Stomach smooth muscle (tissue), 2 donors: ENCODE results near the gene PRX.
A peak's percentile ranks its signal among the peaks of the same experiment; 100 is the strongest.

Experiments used
- H3K27ac ChIP-seq: one replicate; pipeline ENCODE4 v1.7.0; 2013; ENCODE audit warnings: mild to moderate bottlenecking, low read length, inconsistent platforms
- H3K27me3 ChIP-seq, 2 donors: one replicate each; pipeline ENCODE4 v1.7.0; 2013; ENCODE audit warnings: low read length in 2 of 2; ENCODE audit not compliant: insufficient read depth in 2 of 2, control insufficient read depth in 1 of 2
- H3K36me3 ChIP-seq, 2 donors: one replicate each; pipeline ENCODE4 v1.7.0; 2013; ENCODE audit warnings: low read length in 2 of 2; ENCODE audit not compliant: control insufficient read depth in 2 of 2, insufficient read depth in 2 of 2
- H3K4me1 ChIP-seq: one replicate; pipeline ENCODE4 v1.7.0; 2013; ENCODE audit warnings: low read length; ENCODE audit not compliant: control insufficient read depth, insufficient read depth
- H3K4me3 ChIP-seq, 2 donors: one replicate each; pipeline ENCODE4 v1.7.0; 2013; ENCODE audit warnings: low read length in 2 of 2
- H3K9ac ChIP-seq, 2 donors: one replicate each; pipeline ENCODE4 v1.7.0; 2013; ENCODE audit warnings: low read length in 2 of 2, mild to moderate bottlenecking in 1 of 2
- H3K9me3 ChIP-seq, 2 donors: one replicate each; pipeline ENCODE4 v1.7.0; 2013; ENCODE audit warnings: low read length in 2 of 2; ENCODE audit not compliant: control insufficient read depth in 2 of 2
- donor health status: healthy.
- donor health status: Pancreatic carcinoma.

Gene PRX

DNA sequence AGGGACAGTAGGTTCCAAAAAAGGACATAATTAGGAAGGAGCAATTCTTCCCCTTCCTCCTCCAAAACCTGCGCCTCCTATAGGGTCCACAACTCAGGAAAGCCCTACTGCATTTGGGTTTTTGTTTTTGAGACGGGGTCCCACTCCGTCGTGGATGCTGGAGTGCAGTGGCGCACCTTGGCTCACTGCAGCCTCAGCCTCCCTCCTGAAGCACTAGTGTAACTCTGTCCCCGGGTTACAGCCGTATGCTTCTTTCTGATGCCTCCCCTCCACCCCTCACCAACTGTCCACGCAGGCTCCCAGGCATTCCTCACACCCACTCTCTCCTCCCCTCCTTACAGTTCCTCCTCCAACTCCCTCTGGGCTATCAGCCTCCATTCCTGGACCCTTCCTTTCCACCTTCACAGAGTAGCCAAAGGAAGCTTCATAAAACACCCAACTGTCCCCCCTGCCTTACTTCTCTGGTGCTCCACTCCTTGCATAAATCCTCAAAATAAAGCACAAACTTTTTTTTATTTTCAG is 33.1 kb upstream of the PRX start:
- no peak overlapping the region for H3K9ac ChIP-seq

DNA sequence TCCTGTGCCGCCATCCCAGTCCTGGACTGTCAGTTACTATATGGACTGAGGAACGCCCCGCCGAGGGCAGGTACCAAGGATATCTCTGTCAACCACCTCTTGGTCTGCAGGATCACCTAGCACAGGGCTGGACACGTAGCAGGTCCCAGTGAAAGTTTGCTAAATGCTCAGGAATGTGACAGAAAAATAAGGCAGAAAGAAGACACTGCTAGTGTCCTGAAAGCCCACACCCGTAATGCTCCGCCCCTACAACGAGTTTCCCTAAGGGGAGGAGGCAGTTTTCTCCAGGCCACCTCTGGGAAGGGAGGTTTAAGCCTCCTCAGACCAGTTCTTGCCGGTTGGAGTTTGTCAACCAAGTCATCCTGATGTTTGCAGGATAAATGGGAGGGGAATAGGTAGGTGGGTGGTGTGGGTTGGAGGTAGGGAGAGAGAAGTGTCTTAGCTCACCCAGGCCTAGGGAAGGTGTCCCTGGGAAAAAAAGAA is 32.6 kb upstream of the PRX start:
- Histone ChIP-seq H3K27ac (peak overlapping the region; percentile 49), H3K27me3 (no peaks in the 10 kb centered on the region), H3K9me3 (no peaks in the 10 kb centered on the region), H3K4me1 (peaks cover 20% of the 10 kb centered on the region), H3K36me3 (peaks cover 14 to 28% of the 10 kb centered on the region in 2 donors), H3K4me3 (no peak overlapping the region), H3K9ac (no peak overlapping the region)

More for the DNA sequence above, 33.1 kb upstream of the PRX start:
- Histone ChIP-seq H3K4me3 (no peak overlapping the region), H3K27ac (peak overlapping the region; percentile 49), H3K36me3 (peaks cover 9 to 26% of the 10 kb centered on the region in 2 donors), H3K27me3 (no peaks in the 10 kb centered on the region), H3K4me1 (peaks cover 15% of the 10 kb centered on the region), H3K9me3 (no peaks in the 10 kb centered on the region)

DNA sequence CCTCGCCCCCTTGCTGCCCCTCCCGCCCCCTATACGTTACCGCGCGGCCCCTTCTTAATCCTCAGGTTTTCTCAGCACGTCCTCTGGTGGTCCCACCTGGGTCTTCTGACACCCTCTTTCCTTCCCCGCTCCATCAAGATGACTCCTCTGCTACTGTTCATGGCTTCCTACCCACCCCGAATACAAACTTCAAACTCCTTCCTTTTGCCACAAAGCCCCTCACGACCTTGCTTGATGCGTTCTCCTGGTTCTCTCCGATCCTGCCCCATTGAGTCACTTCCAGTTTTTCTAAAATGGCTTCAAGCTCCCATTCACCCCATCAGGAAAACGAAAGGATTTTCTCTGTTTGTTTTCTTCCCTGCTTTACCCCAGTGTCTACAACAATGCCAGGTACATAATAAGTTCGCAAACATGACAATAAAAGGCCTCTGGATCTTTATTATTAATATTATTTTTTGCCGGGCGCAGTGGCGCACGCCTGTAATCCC is 31.7 kb upstream of the PRX start:
- Histone ChIP-seq H3K36me3 (peaks cover 20 to 37% of the 10 kb centered on the region in 2 donors), H3K4me1 (peaks cover 24% of the 10 kb centered on the region)

DNA sequence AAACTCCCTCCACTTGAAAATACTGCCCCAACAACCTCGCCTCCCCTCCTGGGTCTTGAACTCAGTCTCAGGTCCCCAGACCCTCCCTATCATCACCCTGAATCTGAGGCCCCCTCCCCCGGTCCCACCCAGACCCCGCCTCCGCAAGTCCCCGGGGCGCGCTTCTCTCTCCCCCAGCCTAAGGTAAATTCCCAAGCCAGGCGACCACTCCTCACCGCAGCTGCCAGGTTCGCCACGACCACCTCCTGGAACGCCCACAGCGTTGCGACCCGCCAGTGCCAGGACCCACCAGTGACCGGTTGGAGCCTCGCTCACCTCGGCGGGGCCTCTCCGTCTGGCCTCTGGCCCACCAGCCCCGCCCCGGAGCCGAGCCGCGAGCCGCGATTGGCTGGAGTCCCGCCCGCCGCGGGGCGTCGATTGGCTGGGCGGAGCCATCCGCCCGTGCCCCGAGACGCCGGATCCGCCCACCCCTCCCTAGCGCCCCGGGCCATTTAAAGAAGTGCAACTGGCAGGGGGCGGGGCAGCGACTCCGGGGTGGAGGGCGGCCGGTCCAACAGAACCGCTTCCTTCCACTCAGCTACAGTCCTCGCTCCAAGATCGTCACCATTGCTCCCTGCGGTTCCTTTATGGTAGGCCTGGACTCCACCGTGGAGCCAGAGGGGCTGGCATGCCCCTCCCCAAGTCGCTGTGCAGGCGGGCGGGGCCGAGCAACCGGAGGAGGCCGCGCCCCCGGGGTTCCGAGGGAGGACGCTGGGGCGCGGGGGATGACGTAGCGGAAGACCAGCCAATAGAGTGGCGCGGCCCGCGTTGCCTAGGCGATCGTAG is 31.0 kb upstream of the PRX start, which contains the start of gene SERTAD3:
SERTAD3 (minus strand) TSS at position 336 of the 825 bp plus-strand sequence. CDS start 2,255 bp downstream, outside the sequence.
- Histone ChIP-seq H3K27ac (peak within 1 kb of the TSS; percentile 99), H3K9me3 (no peaks in the 10 kb centered on the region), H3K4me1 (peaks cover 24% of the 10 kb centered on the region), H3K27me3 (no peaks in the 10 kb centered on the region), H3K9ac (peak within 1 kb of the TSS; percentile 83 to 100), H3K36me3 (peaks cover 20 to 34% of the 10 kb centered on the region in 2 donors), H3K4me3 (peak within 1 kb of the TSS; percentile 73 to 100)

More for the DNA sequence above, 31.7 kb upstream of the PRX start:
- no peaks in the 10 kb centered on the region for H3K9me3 ChIP-seq
- no peaks in the 10 kb centered on the region for H3K27me3 ChIP-seq
- peak overlapping the region; percentile 77 to 86 for H3K9ac ChIP-seq
- peak overlapping the region; percentile 99 for H3K27ac ChIP-seq
- peak overlapping the region; percentile 58 to 100 for H3K4me3 ChIP-seq

DNA sequence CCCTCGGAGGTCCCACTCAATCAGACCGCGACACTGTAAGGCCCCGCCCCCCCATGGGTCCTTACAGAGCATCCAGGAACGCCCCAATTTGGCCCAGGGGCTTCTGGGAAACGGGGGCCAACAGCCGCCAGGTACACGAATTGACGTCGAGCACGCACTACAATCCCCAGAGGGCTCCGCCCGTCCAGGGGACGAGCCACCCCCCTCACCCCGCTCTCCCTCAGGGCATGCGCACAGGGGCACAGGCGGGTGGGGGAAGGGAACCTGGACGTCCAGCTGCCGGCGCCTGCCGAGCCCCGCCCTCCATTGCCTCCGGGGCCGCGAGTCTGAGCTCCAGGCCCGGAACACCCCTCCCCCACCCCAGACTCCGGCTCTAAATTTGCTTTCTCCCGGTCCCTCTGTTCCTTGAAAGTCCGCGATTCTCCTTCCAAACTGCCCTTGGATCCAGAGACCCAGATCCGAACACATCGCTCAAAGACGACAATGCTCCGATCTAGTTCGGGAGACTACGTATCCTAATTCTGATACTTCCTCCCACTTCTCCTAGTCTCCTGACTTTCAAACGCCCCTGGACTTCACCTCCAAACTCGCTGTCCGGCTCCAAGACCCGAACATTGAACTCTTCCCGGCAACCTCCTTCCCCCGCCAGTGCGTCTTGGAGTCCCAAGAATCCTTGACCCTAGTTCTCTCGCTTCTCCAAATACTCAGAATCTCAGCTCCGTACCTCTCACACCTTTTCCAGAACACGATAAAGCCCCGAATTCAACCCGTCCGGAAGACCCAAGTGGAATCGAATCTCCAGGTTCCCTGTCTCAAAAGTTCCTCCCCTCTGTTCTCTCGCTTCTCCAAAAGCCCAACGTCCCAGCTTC is 30.2 kb upstream of the PRX start:
- Histone ChIP-seq H3K9ac (peak overlapping the region; percentile 83 to 100), H3K27me3 (no peaks in the 10 kb centered on the region), H3K9me3 (no peaks in the 10 kb centered on the region), H3K27ac (peak overlapping the region; percentile 99), H3K4me3 (peak overlapping the region; percentile 73 to 100), H3K36me3 (peaks cover 20 to 29% of the 10 kb centered on the region in 2 donors), H3K4me1 (peaks cover 24% of the 10 kb centered on the region)

DNA sequence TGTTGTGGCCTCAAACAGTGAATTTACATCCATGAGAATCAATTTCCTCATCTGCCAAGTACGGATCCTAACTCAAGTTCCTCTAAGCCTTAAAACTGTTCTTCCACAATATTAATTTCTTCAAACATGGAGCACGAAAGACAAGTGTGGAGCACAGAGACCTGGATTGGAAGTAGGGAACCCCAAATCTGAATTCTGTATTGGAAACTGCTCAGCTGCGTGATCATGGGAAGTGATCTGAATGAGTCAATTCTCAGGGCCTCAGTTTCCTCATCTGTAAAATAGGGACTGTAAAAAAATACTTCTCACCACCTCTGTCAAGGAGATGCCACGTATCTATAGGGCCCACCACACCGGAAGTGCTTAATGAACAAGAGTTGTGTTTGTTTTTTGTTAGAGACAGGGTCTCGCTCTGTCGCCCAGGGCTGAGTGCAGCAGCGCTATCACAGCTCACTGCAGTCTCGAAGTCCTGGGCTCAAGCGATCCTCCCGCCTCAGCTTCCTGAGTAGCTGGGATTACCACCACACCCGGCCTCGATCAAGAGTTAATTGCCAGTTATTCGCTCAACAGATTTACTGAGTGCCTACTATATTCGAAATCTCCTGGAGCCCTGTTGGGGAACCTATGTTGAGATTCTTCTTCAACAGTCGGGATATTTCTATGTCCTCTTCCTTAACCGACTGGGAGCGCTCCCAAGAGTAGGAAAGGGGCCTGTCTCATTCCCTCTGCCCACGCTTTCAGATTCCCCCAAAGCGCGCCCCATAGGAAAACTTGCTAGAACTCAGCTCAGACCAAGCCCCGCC is 29.4 kb upstream of the PRX start:
- H3K9me3 ChIP-seq: no peaks in the 10 kb centered on the region
- H3K4me3 ChIP-seq: peak overlapping the region; percentile 63 to 100
- peak overlapping the region; percentile 58 to 65 for H3K9ac ChIP-seq
- peaks cover 24% of the 10 kb centered on the region for H3K4me1 ChIP-seq
- H3K27ac ChIP-seq: peak overlapping the region; percentile 99
- peaks cover 17 to 23% of the 10 kb centered on the region in 2 donors for H3K36me3 ChIP-seq
- no peaks in the 10 kb centered on the region for H3K27me3 ChIP-seq

DNA sequence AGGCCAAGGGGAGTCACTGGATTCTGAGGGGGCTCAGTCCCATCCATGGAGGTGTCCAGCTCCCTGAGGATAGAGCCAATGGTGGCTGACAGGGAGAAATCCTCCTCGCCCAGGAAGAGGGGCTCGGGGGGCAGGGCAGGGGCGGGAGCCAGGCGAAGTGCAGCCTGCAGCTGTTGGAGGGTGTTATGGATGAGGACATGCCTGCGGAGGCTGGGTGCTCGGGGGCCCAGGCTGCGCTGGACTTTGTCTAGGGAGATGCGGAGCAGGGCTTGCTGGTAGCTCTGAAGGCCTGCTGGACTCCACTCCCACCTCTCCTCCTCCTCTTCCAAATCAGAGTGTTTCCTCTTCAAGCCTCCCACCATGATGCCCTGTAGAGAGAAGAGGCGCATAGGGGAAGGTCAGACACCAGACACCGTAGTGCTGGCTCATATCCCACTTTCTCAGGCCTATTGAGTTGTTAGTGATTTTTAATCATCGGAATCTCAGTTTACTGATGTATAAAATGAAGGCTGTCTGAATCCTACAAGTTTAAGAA is 28.6 kb upstream of the PRX start:
- Histone ChIP-seq H3K4me3 (peak overlapping the region in 1 of 2 donors; percentile 100), H3K27me3 (no peaks in the 10 kb centered on the region), H3K9ac (peak overlapping the region in 1 of 2 donors; percentile 65), H3K4me1 (peaks cover 24% of the 10 kb centered on the region), H3K36me3 (peaks cover 16 to 22% of the 10 kb centered on the region in 2 donors), H3K9me3 (no peaks in the 10 kb centered on the region), H3K27ac (no peak overlapping the region)

DNA sequence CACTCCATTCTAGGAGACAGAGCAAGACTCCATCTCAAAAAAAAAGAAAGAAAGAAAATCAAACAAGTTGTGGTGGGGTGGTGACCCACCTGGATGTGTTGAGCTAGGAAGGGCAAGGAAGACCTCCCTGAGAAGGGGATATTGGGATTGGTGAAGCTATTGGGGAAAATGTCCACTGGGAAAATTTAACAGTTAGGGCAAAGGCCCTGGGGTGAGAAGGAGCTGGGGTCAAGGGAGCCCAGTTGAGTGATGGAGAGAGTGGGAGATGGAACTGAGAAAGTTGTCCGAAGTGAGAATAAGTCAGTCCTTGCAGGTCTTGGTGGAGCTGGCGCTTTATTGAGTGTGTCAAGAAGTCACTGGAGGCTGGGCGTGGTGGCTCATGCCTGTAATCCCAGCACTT is 25.1 kb upstream of the PRX start:
- H3K9ac ChIP-seq: no peak overlapping the region
- no peak overlapping the region for H3K4me3 ChIP-seq
- H3K4me1 ChIP-seq: peaks cover 32% of the 10 kb centered on the region
- peaks cover 16 to 22% of the 10 kb centered on the region in 2 donors for H3K36me3 ChIP-seq
- H3K27ac ChIP-seq: no peak overlapping the region
- no peaks in the 10 kb centered on the region for H3K9me3 ChIP-seq
- no peaks in the 10 kb centered on the region for H3K27me3 ChIP-seq

DNA sequence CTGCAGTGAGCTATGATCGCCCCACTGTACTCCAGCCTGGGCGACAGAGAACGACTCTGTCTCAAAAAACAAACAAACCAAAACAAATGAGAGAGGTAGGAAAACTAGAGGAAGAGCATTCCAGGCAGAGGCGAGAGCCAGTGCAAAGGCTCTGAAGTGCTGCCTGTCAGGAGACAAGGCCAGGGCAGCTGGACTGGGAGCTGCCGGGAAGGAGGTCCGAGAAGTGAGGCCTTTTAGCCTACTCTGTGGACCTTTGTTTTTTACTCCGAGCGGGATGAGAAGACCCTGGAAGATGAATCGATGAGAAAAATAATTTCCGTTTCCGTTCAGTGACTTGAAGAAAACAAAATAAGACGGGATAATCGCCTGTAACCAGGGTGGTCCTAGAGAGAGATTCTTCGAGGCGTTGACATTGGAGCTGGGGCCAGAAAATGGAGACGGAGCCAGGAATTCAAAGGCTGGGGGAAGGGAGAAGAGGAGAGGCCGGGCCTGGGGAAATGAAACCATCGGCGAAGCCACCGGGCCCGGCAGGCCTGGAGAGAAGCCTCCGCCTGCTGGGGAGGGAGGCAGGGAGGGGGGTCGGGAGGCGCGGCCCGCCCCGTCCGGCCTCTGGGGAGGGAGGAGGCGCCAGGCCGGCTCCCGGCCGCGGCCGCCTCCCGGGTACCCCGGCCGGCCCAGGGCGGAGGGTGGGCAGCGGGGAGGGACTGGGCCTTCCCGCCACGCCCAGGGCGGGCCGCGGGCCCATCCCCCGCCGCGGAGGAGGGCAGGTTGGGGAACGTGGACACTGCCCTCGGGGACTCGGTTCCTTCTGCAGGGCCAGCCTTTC is 20.4 kb upstream of the PRX start:
- peak overlapping the region; percentile 92 to 98 for H3K9ac ChIP-seq
- H3K4me1 ChIP-seq: peaks cover 21% of the 10 kb centered on the region
- H3K27ac ChIP-seq: peak overlapping the region; percentile 98
- H3K4me3 ChIP-seq: peak overlapping the region; percentile 73 to 81
- H3K9me3 ChIP-seq: no peaks in the 10 kb centered on the region
- no peaks in the 10 kb centered on the region for H3K27me3 ChIP-seq
- no peaks in the 10 kb centered on the region for H3K36me3 ChIP-seq
